ENCODE results near the gene CFAP20DC.
"Not testable (repeated sequence)": the region's sequence is repeated elsewhere in the genome, so short reads cannot be mapped to it uniquely, and the experiment has no call there.

The CFAP20DC gene

GRCh38 chr3:59016930-59017616 lies 32.8 kb downstream of the CFAP20DC start:
- DNase-seq, result no peak

GRCh38 chr3:59013611-59014010 lies 36.2 kb downstream of the CFAP20DC start:
- DNase-seq, result no peak

GRCh38 chr3:59006634-59007517 lies 42.9 kb downstream of the CFAP20DC start:
- DNase-seq, result no peak

GRCh38 chr3:59001675-59002074 lies 48.1 kb downstream of the CFAP20DC start:
- no peak for DNase-seq

- no peak for DNase-seq
Observed at GRCh38 chr3:58999774-59000160, 50.1 kb downstream of the CFAP20DC start.

GRCh38 chr3:58999134-58999773 lies 50.6 kb downstream of the CFAP20DC start:
- no peak for DNase-seq

- no peak for DNase-seq
Observed at GRCh38 chr3:58998476-58999117, 51.2 kb downstream of the CFAP20DC start.

GRCh38 chr3:58996730-58997129 lies 53.1 kb downstream of the CFAP20DC start:
- no peak for DNase-seq

GRCh38 chr3:58994746-58995330 lies 55.0 kb downstream of the CFAP20DC start:
- no peak for DNase-seq

- no peak for DNase-seq
Observed at GRCh38 chr3:58993547-58993946, 56.3 kb downstream of the CFAP20DC start.

GRCh38 chr3:58991623-58992022 lies 58.2 kb downstream of the CFAP20DC start:
- DNase-seq, result no peak

- no peak for DNase-seq
Observed at GRCh38 chr3:58991026-58991425, 58.8 kb downstream of the CFAP20DC start.

- no peak for DNase-seq
Observed at GRCh38 chr3:58989955-58990354, 59.9 kb downstream of the CFAP20DC start.

- no peak for DNase-seq
Observed at GRCh38 chr3:58989163-58989562, 60.7 kb downstream of the CFAP20DC start.

- DNase-seq, result no peak
Observed at GRCh38 chr3:58988041-58988440, 61.8 kb downstream of the CFAP20DC start.

GRCh38 chr3:58986654-58987053 lies 63.2 kb downstream of the CFAP20DC start:
- DNase-seq, result no peak

- no peak for DNase-seq
Observed at GRCh38 chr3:58979840-58980239, 70.0 kb downstream of the CFAP20DC start.

- no peak for DNase-seq
Observed at GRCh38 chr3:58973796-58974195, 76.0 kb downstream of the CFAP20DC start.

- not testable (repeated sequence) for DNase-seq
Observed at GRCh38 chr3:58967866-58968265, 82.0 kb downstream of the CFAP20DC start.

- DNase-seq, result no peak
Observed at GRCh38 chr3:58965865-58966264, 84.0 kb downstream of the CFAP20DC start.

GRCh38 chr3:58963928-58964503 lies 85.8 kb downstream of the CFAP20DC start:
- DNase-seq, result no peak

GRCh38 chr3:58962816-58963215 lies 87.0 kb downstream of the CFAP20DC start:
- DNase-seq, result no peak

All from activated effector memory CD4-positive, alpha-beta T cell treated with Interleukin-2 at 50 U/mL for 16 hours (primary cell).